Measurements from ENCODE around the gene AANAT. TPM values are rescaled to one million over a fixed set of nuclear protein-coding genes. Genes with fewer than 3 reads are reported as not detected.

The AANAT gene
- total and polyA plus RNA-seq, 11 donors = 0.19 TPM; not detected in 10

DNA sequence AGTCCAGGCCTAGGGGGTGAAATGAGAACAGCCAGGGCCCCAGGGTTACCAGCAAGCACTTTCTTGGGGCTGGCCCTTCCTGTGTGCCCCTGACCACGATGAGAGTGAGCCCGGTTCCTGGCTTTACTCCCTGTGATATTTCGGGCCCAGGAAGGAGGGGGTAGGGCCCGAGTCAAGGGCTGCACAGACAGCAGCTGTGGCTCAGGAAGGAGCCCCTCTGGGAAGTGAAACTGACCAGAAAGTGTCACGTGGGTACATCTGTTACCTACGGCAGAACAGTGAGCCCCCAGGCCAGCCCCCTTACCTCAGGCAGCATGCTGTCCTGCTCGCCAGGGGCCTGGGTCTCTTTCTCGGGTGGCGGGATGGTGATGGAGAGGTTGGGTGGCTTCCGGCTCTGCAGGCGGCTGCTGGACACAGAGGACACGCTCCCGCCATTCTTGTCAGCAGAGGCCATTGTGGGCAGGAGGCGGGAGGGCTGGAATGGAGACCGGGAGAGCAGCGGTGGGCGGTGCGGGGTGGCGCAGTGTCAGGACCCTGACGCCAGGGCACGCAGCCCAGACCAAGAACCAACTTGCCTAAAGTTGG, 13.8 kb downstream of the AANAT start:
- intact Hi-C loops (cut with DNase I) = no loop called here
- no peaks in the 10 kb centered on the region for H3K27me3 ChIP-seq
- TF ChIP-seq POLR2A (IDR thresholded peaks at IDR 0.05) = no peak
- TF ChIP-seq, protein P1, sequence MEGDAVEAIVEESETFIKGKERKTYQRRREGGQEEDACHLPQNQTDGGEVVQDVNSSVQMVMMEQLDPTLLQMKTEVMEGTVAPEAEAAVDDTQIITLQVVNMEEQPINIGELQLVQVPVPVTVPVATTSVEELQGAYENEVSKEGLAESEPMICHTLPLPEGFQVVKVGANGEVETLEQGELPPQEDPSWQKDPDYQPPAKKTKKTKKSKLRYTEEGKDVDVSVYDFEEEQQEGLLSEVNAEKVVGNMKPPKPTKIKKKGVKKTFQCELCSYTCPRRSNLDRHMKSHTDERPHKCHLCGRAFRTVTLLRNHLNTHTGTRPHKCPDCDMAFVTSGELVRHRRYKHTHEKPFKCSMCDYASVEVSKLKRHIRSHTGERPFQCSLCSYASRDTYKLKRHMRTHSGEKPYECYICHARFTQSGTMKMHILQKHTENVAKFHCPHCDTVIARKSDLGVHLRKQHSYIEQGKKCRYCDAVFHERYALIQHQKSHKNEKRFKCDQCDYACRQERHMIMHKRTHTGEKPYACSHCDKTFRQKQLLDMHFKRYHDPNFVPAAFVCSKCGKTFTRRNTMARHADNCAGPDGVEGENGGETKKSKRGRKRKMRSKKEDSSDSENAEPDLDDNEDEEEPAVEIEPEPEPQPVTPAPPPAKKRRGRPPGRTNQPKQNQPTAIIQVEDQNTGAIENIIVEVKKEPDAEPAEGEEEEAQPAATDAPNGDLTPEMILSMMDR (IDR thresholded peaks at IDR 0.05) = no peak
- H3K27ac ChIP-seq = peak overlapping the region in 2 of 12 donors; percentile 26 to 69
- H3K4me3 ChIP-seq = no peak overlapping the region
- H3K9me3 ChIP-seq = no peaks in the 10 kb centered on the region
- DNase-seq (no peak), ATAC-seq (peak; percentile 6 to 63 (median 34))
- WGBS, 4 donors = 66 to 82% (median 76%) methylated on average over 19 to 21 of the region's 21 CpGs
- H3K36me3 ChIP-seq = peaks cover 0 to 45% (median 0%) of the 10 kb centered on the region in 9 donors
- H3K4me1 ChIP-seq = peaks cover 0 to 58% (median 4%) of the 10 kb centered on the region in 12 donors

DNA sequence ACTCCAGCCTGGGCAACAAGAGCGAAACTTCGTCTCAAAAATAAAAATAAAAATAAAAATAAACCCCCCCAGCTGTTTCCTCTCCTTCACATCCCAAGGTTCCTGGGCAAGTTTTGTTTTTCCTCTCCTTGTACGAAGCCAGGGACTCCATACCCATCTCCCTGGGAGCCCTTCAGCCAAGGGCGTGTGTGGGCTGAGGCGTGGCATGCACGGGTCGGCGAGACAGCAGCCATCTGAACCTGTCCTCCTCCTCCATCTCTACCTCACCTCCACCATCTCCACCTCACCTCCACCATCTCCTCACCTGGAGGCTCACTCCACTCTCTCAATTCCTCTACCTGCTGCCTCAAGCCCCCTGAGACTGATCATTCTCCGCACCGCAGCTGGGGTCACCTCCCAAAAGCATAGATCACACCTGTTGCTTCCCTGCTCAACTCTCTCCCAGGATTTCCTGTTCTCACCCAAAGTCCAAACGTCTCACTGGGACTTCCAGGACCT, 16.9 kb downstream of the AANAT start:
- 88 to 89% (median 88%) methylated on average over 11 of the region's 11 CpGs for whole genome bisulfite sequencing, 4 donors
- peaks cover 0 to 78% (median 4%) of the 10 kb centered on the region in 12 donors for H3K4me1 ChIP-seq

DNA sequence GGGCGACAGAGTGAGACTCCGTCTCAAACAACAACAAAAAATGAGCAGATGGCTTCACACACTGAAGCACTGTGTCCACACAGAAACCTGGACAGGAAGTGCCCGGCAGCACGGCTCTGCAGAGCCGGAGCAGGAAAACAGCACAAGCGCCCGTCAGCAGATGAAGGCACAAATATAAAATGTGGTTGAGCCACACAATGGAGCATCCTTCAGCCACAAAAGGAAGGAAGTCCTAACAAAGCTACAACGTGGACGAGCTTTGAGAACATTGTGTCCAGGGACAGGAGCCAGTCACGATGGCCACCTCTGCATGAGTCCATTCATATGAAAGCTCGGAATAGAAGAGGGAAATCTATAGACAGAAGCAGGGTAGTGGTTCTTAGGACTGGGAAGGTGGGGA, 18.2 kb downstream of the AANAT start:
- intact Hi-C loops (cut with DNase I) = loop anchor here in 3 of 10 donors (1.0 to 2.0 kb wide), 2 partner anchors 13 to 15 kb away; partner anchors contain the start of gene RHBDF2 (in 2 of the 3)
- H3K4me3 ChIP-seq = no peak overlapping the region
- peak; percentile 70 to 81 (median 72) for ATAC-seq
- WGBS, 4 donors = 24 to 45% (median 37%) methylated on average over 11 of the region's 11 CpGs
- H3K36me3 ChIP-seq = peaks cover 0 to 13% (median 0%) of the 10 kb centered on the region in 9 donors
- peak in 2 of 5 donors; percentile 64 to 73 for DNase-seq
- TF ChIP-seq, protein P1 (IDR thresholded peaks at IDR 0.05) = no peak
- TF ChIP-seq POLR2A (IDR thresholded peaks at IDR 0.05) = no peak
- peaks cover 0 to 85% (median 6%) of the 10 kb centered on the region in 12 donors for H3K4me1 ChIP-seq
- H3K27ac ChIP-seq = peak overlapping the region in 8 of 12 donors; percentile 30 to 79 (median 62)
- no peaks in the 10 kb centered on the region for H3K27me3 ChIP-seq
- H3K9me3 ChIP-seq = no peaks in the 10 kb centered on the region

More for the DNA sequence above, 16.9 kb downstream of the AANAT start:
- no peak for TF ChIP-seq POLR2A (IDR thresholded peaks at IDR 0.05)
- TF ChIP-seq, protein P1 (IDR thresholded peaks at IDR 0.05) = no peak
- no peak for ATAC-seq
- Histone ChIP-seq H3K4me3 (no peak overlapping the region), H3K27ac (peak overlapping the region in 3 of 12 donors; percentile 41 to 79 (median 63)), H3K9me3 (no peaks in the 10 kb centered on the region), H3K27me3 (no peaks in the 10 kb centered on the region), H3K36me3 (peaks cover 0 to 20% (median 0%) of the 10 kb centered on the region in 9 donors)
- no peak for DNase-seq
- intact Hi-C loops (cut with DNase I) = loop anchor here in 2 of 10 donors (2.0 kb wide), 1 partner anchor 17 kb away; the partner anchor contains the start of gene RHBDF2 (in 2 of the 2)

DNA sequence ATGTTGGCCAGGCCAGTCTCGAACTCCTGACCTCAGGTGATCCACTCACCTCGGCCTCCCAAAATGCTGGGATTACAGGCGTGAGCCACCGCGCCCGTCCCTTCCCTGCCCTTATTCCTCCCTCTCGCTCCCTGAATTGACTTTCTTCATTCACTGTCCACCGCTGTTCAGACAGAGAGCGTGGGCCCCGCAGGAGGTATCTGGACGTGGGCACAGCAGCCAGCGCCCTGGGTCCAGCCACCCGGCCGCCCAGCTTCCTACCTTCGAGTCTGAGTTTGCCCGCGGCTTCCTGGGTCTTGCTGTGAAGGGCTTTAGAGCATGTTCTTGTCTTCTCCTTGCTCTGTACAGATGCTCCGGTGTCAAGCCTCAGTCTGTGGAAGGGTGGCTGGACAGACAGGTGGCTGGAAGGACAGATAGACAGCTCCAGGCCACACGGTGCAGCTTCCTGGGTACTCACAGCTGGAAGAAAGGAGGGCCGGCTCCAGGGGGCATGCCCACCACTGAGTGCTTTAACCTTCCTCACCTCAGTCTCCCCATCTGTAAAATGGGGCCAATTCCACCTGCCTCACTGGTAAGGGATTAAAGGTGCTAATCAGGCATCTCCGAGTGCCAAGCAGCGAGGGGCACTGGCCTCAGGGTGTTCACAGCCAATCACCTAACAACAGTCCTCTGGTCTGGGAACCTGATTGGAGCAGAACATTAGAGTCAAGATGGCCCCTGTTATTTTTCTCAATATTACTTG, 20.2 kb downstream of the AANAT start:
- peaks cover 0 to 87% (median 13%) of the 10 kb centered on the region in 12 donors for H3K4me1 ChIP-seq
- H3K27me3 ChIP-seq = no peaks in the 10 kb centered on the region
- WGBS, 4 donors = 95 to 97% (median 97%) methylated on average over 22 of the region's 22 CpGs
- ATAC-seq = no peak
- no peak for TF ChIP-seq POLR2A (IDR thresholded peaks at IDR 0.05)
- TF ChIP-seq, protein P1 (IDR thresholded peaks at IDR 0.05) = no peak
- no peak overlapping the region for H3K4me3 ChIP-seq
- no peak for DNase-seq
- intact Hi-C loops (cut with DNase I) = no loop called here
- no peaks in the 10 kb centered on the region for H3K9me3 ChIP-seq
- H3K27ac ChIP-seq = no peak overlapping the region
- peaks cover 0 to 5% (median 0%) of the 10 kb centered on the region in 9 donors for H3K36me3 ChIP-seq
